Measurements from ENCODE around the gene METTL26. TPM values are rescaled to one million over a fixed set of nuclear protein-coding genes. Genes with fewer than 3 reads are reported as not detected.

METTL26 gene
- total and polyA plus RNA-seq, 9 of the 15 experiments (the other 6 are each of a cell fraction or from before 2014, with no cell fraction given) = 7.3 to 262 (median 80.9) TPM

DNA sequence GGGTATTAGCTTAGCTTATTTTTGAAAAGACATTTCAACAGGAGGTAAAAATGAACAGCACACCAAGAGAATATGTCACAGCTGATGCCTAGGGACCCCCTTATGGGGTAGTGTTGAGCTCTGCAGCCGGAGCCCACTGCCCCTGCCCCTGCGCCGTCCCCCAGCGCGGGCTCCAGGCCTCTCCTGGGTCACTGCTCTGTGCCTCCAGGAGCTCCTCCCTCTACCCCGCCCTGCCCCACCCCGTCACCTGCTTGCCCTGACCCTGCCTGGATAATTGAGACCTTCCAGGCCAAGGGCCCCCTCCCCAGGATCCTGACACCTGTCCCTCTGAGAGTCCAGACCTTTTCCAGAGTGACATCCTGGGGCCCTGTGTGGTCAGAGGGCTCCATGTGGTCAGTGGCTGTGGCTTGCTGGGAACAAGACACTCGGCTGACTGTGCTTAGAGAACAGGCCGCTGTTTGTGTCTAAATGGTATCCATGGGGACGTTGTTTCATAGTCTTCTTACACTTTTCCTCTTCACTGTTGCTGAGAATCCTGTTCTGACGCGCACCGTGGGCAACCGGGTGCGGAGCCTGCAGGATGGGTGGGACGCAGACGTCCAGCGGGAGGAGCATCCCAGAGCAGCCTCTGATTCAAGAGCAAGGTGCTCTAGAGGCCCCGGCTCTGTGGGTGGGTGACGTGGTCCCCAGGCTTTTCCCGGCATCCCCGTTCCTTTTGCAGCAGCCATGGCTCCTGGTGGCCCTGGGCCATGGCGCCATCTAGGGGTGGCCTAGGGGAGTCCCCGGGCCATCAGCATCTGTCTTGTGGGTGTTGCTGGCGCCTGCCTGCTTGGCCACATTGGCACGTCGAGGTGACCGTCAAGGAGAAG, 25.4 kb downstream of the METTL26 start:
- intact Hi-C loops (cut with micrococcal nuclease) = no loop called here
- H3K9ac ChIP-seq (ENCODE audit: insufficient read depth in 1 of 2, low read depth in 2 of 2, low read length in 2 of 2) = no peak overlapping the region
- H2AFZ ChIP-seq (ENCODE audit: low read depth, low read length) = no peak overlapping the region
- 89% methylated on average over 21 of the region's 28 CpGs for WGBS (ENCODE audit: insufficient coverage, low coverage, missing lambda C conversion rate)
- H3K4me3 ChIP-seq = no peak overlapping the region
- FAIRE-seq = no peak
- in situ Hi-C loops (cut with MboI) = no loop called here
- DNase-seq (ENCODE audit: extremely low read depth in 1 of 4, low spot score in 3 of 4) = peak in 2 of 4 experiments; percentile 51 to 71
- no peak overlapping the region for H3K4me2 ChIP-seq (ENCODE audit: insufficient read depth, low read length)
- peaks cover 18% of the 10 kb centered on the region; the same call in 2 of the 3 replicates for H3K79me2 ChIP-seq (ENCODE audit: control insufficient read depth, insufficient read depth, low read length)
- no peaks in the 10 kb centered on the region for H3K9me1 ChIP-seq (ENCODE audit: control insufficient read depth, insufficient read depth, low read length)
- peaks cover 6% of the 10 kb centered on the region; the same call in 1 of the 3 replicates for H3K36me3 ChIP-seq (ENCODE audit: control insufficient read depth, insufficient read depth, low read length)
- POLR2A ChIA-PET = interaction anchor here (0.6 to 1.4 kb wide), 3 partner anchors 9 to 26 kb away, joined by 3 to 4 read pairs (median 4); partner anchors contain the start of gene METTL26
- H3K4me1 ChIP-seq (replicated peaks in 1 of 2; ENCODE audit: control insufficient read depth in 2 of 2, insufficient read depth in 2 of 2, low read length in 2 of 2) = peaks cover 0 to 23% of the 10 kb centered on the region in 2 experiments; a peak in 2 of 5 replicates
- no peak overlapping the region for H3K27ac ChIP-seq (ENCODE audit: extremely low read depth, low read depth, low read length)
- ATAC-seq = peak; percentile 58; the same call in 2 of the 3 replicates
- BruUV-seq (replicated peaks) = no TSS peak
- CTCF ChIA-PET (ENCODE audit: low intra/inter-chr PET ratio) = no interaction called here
- no peaks in the 10 kb centered on the region for H3K27me3 ChIP-seq (ENCODE audit: control insufficient read depth in 2 of 2, insufficient read depth in 2 of 2, low read length in 2 of 2)
- no peaks in the 10 kb centered on the region for H4K20me1 ChIP-seq (replicated peaks; ENCODE audit: control insufficient read depth, insufficient read depth, low read length)
- H3K9me3 ChIP-seq (replicated peaks; ENCODE audit: control insufficient read depth, insufficient read depth, low read depth, low read length) = 0 out of 2 replicates have a peak, but pooled peaks cover 4% of the 10 kb centered on the region
- TF ChIP-seq, protein P1, sequence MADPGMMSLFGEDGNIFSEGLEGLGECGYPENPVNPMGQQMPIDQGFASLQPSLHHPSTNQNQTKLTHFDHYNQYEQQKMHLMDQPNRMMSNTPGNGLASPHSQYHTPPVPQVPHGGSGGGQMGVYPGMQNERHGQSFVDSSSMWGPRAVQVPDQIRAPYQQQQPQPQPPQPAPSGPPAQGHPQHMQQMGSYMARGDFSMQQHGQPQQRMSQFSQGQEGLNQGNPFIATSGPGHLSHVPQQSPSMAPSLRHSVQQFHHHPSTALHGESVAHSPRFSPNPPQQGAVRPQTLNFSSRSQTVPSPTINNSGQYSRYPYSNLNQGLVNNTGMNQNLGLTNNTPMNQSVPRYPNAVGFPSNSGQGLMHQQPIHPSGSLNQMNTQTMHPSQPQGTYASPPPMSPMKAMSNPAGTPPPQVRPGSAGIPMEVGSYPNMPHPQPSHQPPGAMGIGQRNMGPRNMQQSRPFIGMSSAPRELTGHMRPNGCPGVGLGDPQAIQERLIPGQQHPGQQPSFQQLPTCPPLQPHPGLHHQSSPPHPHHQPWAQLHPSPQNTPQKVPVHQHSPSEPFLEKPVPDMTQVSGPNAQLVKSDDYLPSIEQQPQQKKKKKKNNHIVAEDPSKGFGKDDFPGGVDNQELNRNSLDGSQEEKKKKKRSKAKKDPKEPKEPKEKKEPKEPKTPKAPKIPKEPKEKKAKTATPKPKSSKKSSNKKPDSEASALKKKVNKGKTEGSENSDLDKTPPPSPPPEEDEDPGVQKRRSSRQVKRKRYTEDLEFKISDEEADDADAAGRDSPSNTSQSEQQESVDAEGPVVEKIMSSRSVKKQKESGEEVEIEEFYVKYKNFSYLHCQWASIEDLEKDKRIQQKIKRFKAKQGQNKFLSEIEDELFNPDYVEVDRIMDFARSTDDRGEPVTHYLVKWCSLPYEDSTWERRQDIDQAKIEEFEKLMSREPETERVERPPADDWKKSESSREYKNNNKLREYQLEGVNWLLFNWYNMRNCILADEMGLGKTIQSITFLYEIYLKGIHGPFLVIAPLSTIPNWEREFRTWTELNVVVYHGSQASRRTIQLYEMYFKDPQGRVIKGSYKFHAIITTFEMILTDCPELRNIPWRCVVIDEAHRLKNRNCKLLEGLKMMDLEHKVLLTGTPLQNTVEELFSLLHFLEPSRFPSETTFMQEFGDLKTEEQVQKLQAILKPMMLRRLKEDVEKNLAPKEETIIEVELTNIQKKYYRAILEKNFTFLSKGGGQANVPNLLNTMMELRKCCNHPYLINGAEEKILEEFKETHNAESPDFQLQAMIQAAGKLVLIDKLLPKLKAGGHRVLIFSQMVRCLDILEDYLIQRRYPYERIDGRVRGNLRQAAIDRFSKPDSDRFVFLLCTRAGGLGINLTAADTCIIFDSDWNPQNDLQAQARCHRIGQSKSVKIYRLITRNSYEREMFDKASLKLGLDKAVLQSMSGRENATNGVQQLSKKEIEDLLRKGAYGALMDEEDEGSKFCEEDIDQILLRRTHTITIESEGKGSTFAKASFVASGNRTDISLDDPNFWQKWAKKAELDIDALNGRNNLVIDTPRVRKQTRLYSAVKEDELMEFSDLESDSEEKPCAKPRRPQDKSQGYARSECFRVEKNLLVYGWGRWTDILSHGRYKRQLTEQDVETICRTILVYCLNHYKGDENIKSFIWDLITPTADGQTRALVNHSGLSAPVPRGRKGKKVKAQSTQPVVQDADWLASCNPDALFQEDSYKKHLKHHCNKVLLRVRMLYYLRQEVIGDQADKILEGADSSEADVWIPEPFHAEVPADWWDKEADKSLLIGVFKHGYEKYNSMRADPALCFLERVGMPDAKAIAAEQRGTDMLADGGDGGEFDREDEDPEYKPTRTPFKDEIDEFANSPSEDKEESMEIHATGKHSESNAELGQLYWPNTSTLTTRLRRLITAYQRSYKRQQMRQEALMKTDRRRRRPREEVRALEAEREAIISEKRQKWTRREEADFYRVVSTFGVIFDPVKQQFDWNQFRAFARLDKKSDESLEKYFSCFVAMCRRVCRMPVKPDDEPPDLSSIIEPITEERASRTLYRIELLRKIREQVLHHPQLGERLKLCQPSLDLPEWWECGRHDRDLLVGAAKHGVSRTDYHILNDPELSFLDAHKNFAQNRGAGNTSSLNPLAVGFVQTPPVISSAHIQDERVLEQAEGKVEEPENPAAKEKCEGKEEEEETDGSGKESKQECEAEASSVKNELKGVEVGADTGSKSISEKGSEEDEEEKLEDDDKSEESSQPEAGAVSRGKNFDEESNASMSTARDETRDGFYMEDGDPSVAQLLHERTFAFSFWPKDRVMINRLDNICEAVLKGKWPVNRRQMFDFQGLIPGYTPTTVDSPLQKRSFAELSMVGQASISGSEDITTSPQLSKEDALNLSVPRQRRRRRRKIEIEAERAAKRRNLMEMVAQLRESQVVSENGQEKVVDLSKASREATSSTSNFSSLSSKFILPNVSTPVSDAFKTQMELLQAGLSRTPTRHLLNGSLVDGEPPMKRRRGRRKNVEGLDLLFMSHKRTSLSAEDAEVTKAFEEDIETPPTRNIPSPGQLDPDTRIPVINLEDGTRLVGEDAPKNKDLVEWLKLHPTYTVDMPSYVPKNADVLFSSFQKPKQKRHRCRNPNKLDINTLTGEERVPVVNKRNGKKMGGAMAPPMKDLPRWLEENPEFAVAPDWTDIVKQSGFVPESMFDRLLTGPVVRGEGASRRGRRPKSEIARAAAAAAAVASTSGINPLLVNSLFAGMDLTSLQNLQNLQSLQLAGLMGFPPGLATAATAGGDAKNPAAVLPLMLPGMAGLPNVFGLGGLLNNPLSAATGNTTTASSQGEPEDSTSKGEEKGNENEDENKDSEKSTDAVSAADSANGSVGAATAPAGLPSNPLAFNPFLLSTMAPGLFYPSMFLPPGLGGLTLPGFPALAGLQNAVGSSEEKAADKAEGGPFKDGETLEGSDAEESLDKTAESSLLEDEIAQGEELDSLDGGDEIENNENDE (IDR thresholded peaks at IDR 0.05; ENCODE audit: low read depth, low read length) = no peak
- TF ChIP-seq KAT2B (IDR thresholded peaks at IDR 0.05; ENCODE audit: low read depth, low read length) (no peak), FOS (IDR thresholded peaks at IDR 0.05; ENCODE audit: extremely low read depth, insufficient read length) (no peak), TBP (optimal IDR thresholded peaks at IDR 0.05; ENCODE audit: low read depth, low read length) (no peak), RAD21 (CRISPR knock-in tag; conservative IDR thresholded peaks at IDR 0.05 in 1 of 2, IDR thresholded peaks at IDR 0.05 in 1 of 2) (no peak)
- TF ChIP-seq, protein P2, sequence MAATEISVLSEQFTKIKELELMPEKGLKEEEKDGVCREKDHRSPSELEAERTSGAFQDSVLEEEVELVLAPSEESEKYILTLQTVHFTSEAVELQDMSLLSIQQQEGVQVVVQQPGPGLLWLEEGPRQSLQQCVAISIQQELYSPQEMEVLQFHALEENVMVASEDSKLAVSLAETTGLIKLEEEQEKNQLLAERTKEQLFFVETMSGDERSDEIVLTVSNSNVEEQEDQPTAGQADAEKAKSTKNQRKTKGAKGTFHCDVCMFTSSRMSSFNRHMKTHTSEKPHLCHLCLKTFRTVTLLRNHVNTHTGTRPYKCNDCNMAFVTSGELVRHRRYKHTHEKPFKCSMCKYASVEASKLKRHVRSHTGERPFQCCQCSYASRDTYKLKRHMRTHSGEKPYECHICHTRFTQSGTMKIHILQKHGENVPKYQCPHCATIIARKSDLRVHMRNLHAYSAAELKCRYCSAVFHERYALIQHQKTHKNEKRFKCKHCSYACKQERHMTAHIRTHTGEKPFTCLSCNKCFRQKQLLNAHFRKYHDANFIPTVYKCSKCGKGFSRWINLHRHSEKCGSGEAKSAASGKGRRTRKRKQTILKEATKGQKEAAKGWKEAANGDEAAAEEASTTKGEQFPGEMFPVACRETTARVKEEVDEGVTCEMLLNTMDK (IDR thresholded peaks at IDR 0.05; ENCODE audit: borderline replicate concordance, insufficient read depth, low read depth, low read length, poor library complexity, severe bottlenecking) = peak; percentile 57
